Fibroblast of lung (primary cell): ENCODE data around the gene TDRD9.

Experiments used
- CTCF ChIP-seq, 2 donors: IDR thresholded peaks in 1 of 2; conservative IDR thresholded peaks in 1 of 2; 1 replicate in 1 of 2; 2 replicates in 1 of 2; pipeline ENCODE4 v1.5.1; 2011 to 2012; ENCODE audit warnings: low read length in 2 of 2, control low read depth in 1 of 2, inconsistent platforms in 1 of 2, low read depth in 1 of 2, mild to moderate bottlenecking in 1 of 2
- EZH2 ChIP-seq: IDR thresholded peaks from 2 replicates; pipeline ENCODE4 v1.5.1; 2012; ENCODE audit warnings: low read length, control low read depth, mild to moderate bottlenecking; ENCODE audit errors: missing control alignments

- no peak for TF ChIP-seq CTCF (conservative IDR thresholded peaks at IDR 0.05 in 1 of 2, IDR thresholded peaks at IDR 0.05 in 1 of 2; ENCODE audit: low read depth in 1 of 2, low read length in 2 of 2)
- no peak for TF ChIP-seq EZH2
Observed at GRCh38 chr14:103999795-104000440, 71.7 kb downstream of the TDRD9 start.
